Pancreas (tissue), 10 donors: ENCODE data around the gene NAA25. TPM values are rescaled to one million over a fixed set of nuclear protein-coding genes. Genes with fewer than 3 reads are reported as not detected.
"Not testable (repeated sequence)": the region's sequence is repeated elsewhere in the genome, so short reads cannot be mapped to it uniquely, and the experiment has no call there.

Experiments used
- ATAC-seq, 4 donors: fragments of 200-7000 bp; cut with Tn5 transposase; one replicate each; pipeline versions ENCODE4 v1.8.0 to v1.9.1; 2020; ENCODE audit warnings: mild to moderate bottlenecking in 4 of 4, moderate library complexity in 4 of 4
- DNase-seq, 6 donors: peaks; one replicate each; pipeline ENCODE4 v3.0.0-alpha.2; 2020
- FAIRE-seq: peaks from 2 replicates; lab custom pipeline; 2012; peaks lifted over from hg19 to GRCh38; lab: Jason Lieb, UNC
- H3K27ac ChIP-seq, 4 donors: fragments of 200-600 bp; sonication (generic); 1 replicate in 3 of 4; 2 replicates in 1 of 4; pipeline versions ENCODE4 v1.5.0 to v1.8.0; 2020
- H3K27me3 ChIP-seq, 4 donors: fragments of 200-600 bp; one replicate each; pipeline ENCODE4 v1.8.0; 2021
- H3K36me3 ChIP-seq, 3 donors: fragments of 200-600 bp; sonication (generic) in 1 of 3; one replicate each; pipeline versions ENCODE4 v1.5.0 to v1.8.0; 2020 to 2021
- H3K4me1 ChIP-seq, 3 donors: fragments of 200-600 bp; one replicate each; pipeline ENCODE4 v1.8.0; 2021
- H3K4me3 ChIP-seq, 4 donors: fragments of 200-600 bp; sonication (generic) in 2 of 4; one replicate each; pipeline versions ENCODE4 v1.5.0 to v1.8.0; 2020 to 2021
- H3K9me3 ChIP-seq, 4 donors: fragments of 200-600 bp; one replicate each; pipeline ENCODE4 v1.8.0; 2021
- CTCF ChIP-seq, 4 donors: fragments of 200-600 bp; sonication (generic) in 3 of 4; IDR thresholded peaks; one replicate each; pipeline versions ENCODE4 v1.5.0 to v1.8.0; 2021; ENCODE audit warnings: antibody characterized with exemption in 4 of 4
- WGBS, 2 donors: extraction: QIAGEN DNeasy Blood & Tissue Kit; methylation state at CpG; one replicate each; pipeline ENCODE4 v1.1.7; 2013; 5-methylcytosine and 5-hydroxymethylcytosine counted together
- intact Hi-C, 3 donors: fragments of 100-400 bp; cut with DNase I; formaldehyde crosslinking; loops; one replicate each; pipeline versions ENCODE4 v1.11.1 to v1.14.2; 2022
- polyA plus RNA-seq, 2 donors: library from polyadenylated mRNA; stranded (reverse); fragments of 200-250 nt; gene quantifications; one replicate each; pipeline ENCODE4 v1.2.3, GENCODE V29; 2013
- total RNA-seq, 6 donors: library from RNA; stranded (reverse); fragmentation: NEBNext Ultra II Directional in 4 of 6; extraction: Animal tissue kit (Norgen Biotek cat#: 25700) in 4 of 6; gene quantifications; one replicate each; pipeline versions ENCODE4 v1.2.1 to v1.2.4, GENCODE V29; 2021 to 2023
- donor health status: healthy with polysubstance abuse.
- donor health status: DM: no; HTN: no; CAD: no; lungs with moderate emphysema.
- donor health status: DM: no; HTN: no; CAD: no.
- donor health status: control.
- donor health status: control.
- donor health status: Bipolar disorder and iron deficiency.
- donor health status: DM: yes; HTN: yes; CAD: no.
- donor health status: DM: no; HTN: no; CAD: no.
- donor health status: DM: no; HTN: no; CAD: no.
- donor health status: DM: yes; HTN: yes; CAD: no.

Gene NAA25
- total and polyA plus RNA-seq, 8 donors = 5.0 to 14.1 (median 12.0) TPM

GRCh38 chr12:112111931-112112330 is 3.3 kb upstream of the NAA25 start:
- 69 to 74% methylated on average over 5 of the region's 5 CpGs for WGBS, 2 donors
- no peak for FAIRE-seq
- no peak for TF ChIP-seq CTCF (IDR thresholded peaks at IDR 0.05)

GRCh38 chr12:112110787-112111662 is 2.4 kb upstream of the NAA25 start:
- H3K9me3 ChIP-seq, H3K27ac ChIP-seq, FAIRE-seq, ATAC-seq, H3K27me3 ChIP-seq, H3K36me3 ChIP-seq, DNase-seq, H3K4me3 ChIP-seq, intact Hi-C loops: not testable (repeated sequence)
- peaks cover 2 to 14% (median 5%) of the 10 kb centered on the region in 3 donors for H3K4me1 ChIP-seq
- WGBS, 2 donors = 79 to 86% methylated on average over 20 of the region's 20 CpGs

More at GRCh38 chr12:112111931-112112330, 3.3 kb upstream of the NAA25 start:
- no peak overlapping the region for H3K4me3 ChIP-seq
- H3K4me1 ChIP-seq = peaks cover 0 to 11% (median 4%) of the 10 kb centered on the region in 3 donors
- H3K9me3 ChIP-seq = no peaks in the 10 kb centered on the region
- no peak for DNase-seq
- no peak overlapping the region for H3K27ac ChIP-seq
- H3K36me3 ChIP-seq = no peaks in the 10 kb centered on the region
- intact Hi-C loops = no loop called here
- no peak for ATAC-seq
- no peaks in the 10 kb centered on the region for H3K27me3 ChIP-seq

GRCh38 chr12:112107306-112108201 is 1.0 kb downstream of the NAA25 start:
- Histone ChIP-seq H3K4me1 (peaks cover 5 to 14% (median 7%) of the 10 kb centered on the region in 3 donors), H3K27me3 (no peaks in the 10 kb centered on the region), H3K27ac (peak overlapping the region in 3 of 4 donors; percentile 93 to 95 (median 94)), H3K9me3 (no peaks in the 10 kb centered on the region), H3K36me3 (no peaks in the 10 kb centered on the region), H3K4me3 (peak overlapping the region; percentile 42 to 94 (median 66))
- no peak for TF ChIP-seq CTCF (IDR thresholded peaks at IDR 0.05)
- FAIRE-seq (no peak), ATAC-seq (peak in 2 of 4 donors; percentile 7 to 9), DNase-seq (peak in 3 of 6 donors; percentile 31 to 35 (median 34))
- intact Hi-C loops = no loop called here
- WGBS, 2 donors = 21 to 23% methylated on average over 13 of the region's 13 CpGs

- H3K4me3 ChIP-seq = no peak overlapping the region
- intact Hi-C loops = no loop called here
- H3K27me3 ChIP-seq = no peaks in the 10 kb centered on the region
- peaks cover 0 to 6% (median 0%) of the 10 kb centered on the region in 3 donors for H3K36me3 ChIP-seq
- WGBS, 2 donors = 57 to 60% methylated on average over 3 of the region's 3 CpGs
- no peak for FAIRE-seq
- H3K9me3 ChIP-seq = no peaks in the 10 kb centered on the region
- DNase-seq = no peak
- H3K27ac ChIP-seq = no peak overlapping the region
- TF ChIP-seq CTCF (IDR thresholded peaks at IDR 0.05) = no peak
- H3K4me1 ChIP-seq = peaks cover 5 to 14% (median 7%) of the 10 kb centered on the region in 3 donors
- no peak for ATAC-seq
These were observed 2.7 kb downstream of the NAA25 start for GRCh38 chr12:112105891-112106290.
